Astrocyte (in vitro differentiated cells and primary cell): ENCODE measurements around the gene ZNF341.

ENCODE experiments used
- CTCF ChIP-seq: IDR thresholded peaks from 2 replicates; pipeline ENCODE4 v1.5.1; 2011; ENCODE audit warnings: low read depth, mild to moderate bottlenecking, inconsistent platforms, low read length, moderate library complexity; ENCODE audit not compliant: insufficient read depth
- EZH2 ChIP-seq: IDR thresholded peaks from 2 replicates; pipeline ENCODE4 v1.6.1; 2012; ENCODE audit warnings: mild to moderate bottlenecking, low read length, inconsistent platforms; ENCODE audit not compliant: insufficient read depth

GRCh38 chr20:33744773-33745385 lies 13.1 kb downstream of the ZNF341 start:
- TF ChIP-seq CTCF, result no peak
- TF ChIP-seq EZH2, result no peak
